Uterus (tissue), 2 donors: ENCODE measurements around the gene TMEM37.

ENCODE experiments used
- POLR2A ChIP-seq, 2 donors: fragments of 450-650 bp; IDR thresholded peaks; one replicate each; pipeline ENCODE4 v1.6.1; 2016; ENCODE audit warnings: antibody characterized with exemption in 2 of 2, mild to moderate bottlenecking in 1 of 2, moderate library complexity in 1 of 2
- TF ChIP-seq, protein P1 (sequence below), 4 experiments: fragments of 200-600 bp in 2 of 4; fragments of 450-650 bp in 2 of 4; sonication (generic) in 2 of 4; IDR thresholded peaks; one replicate each; pipeline ENCODE4 v1.5.1; 2016 to 2019; ENCODE audit warnings: antibody characterized with exemption in 4 of 4, mild to moderate bottlenecking in 2 of 4, moderate library complexity in 1 of 4

DNA sequence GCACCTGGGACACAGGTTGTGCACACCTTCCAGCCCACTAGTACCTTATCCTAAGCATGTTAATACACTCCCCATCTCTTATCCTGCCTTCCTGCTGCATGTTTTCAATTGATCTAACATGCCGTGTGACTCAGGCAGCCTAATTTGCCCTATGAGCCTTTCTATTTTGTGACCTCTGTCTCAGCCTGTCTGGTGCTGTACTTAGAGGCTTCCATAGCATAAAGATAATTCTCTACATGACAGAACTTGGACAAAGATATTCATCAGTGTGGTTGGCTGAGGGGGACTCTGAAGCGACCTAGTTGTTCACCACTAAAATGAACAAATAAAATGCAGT is 8.6 kb upstream of the TMEM37 start:
- TF ChIP-seq, protein P1, sequence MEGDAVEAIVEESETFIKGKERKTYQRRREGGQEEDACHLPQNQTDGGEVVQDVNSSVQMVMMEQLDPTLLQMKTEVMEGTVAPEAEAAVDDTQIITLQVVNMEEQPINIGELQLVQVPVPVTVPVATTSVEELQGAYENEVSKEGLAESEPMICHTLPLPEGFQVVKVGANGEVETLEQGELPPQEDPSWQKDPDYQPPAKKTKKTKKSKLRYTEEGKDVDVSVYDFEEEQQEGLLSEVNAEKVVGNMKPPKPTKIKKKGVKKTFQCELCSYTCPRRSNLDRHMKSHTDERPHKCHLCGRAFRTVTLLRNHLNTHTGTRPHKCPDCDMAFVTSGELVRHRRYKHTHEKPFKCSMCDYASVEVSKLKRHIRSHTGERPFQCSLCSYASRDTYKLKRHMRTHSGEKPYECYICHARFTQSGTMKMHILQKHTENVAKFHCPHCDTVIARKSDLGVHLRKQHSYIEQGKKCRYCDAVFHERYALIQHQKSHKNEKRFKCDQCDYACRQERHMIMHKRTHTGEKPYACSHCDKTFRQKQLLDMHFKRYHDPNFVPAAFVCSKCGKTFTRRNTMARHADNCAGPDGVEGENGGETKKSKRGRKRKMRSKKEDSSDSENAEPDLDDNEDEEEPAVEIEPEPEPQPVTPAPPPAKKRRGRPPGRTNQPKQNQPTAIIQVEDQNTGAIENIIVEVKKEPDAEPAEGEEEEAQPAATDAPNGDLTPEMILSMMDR (IDR thresholded peaks at IDR 0.05): no peak
- TF ChIP-seq POLR2A (IDR thresholded peaks at IDR 0.05): no peak
